Measurements from ENCODE around the gene CEP95. TPM values are rescaled to one million over a fixed set of nuclear protein-coding genes. Genes with fewer than 3 reads are reported as not detected.
A peak's percentile ranks its signal among the peaks of the same experiment; 100 is the strongest.

Gene CEP95
- total and polyA plus RNA-seq, 2 of the 13 experiments (the other 11 are each of a cell fraction or from before 2014, with no cell fraction given), result 65.9 to 68.8 TPM

DNA sequence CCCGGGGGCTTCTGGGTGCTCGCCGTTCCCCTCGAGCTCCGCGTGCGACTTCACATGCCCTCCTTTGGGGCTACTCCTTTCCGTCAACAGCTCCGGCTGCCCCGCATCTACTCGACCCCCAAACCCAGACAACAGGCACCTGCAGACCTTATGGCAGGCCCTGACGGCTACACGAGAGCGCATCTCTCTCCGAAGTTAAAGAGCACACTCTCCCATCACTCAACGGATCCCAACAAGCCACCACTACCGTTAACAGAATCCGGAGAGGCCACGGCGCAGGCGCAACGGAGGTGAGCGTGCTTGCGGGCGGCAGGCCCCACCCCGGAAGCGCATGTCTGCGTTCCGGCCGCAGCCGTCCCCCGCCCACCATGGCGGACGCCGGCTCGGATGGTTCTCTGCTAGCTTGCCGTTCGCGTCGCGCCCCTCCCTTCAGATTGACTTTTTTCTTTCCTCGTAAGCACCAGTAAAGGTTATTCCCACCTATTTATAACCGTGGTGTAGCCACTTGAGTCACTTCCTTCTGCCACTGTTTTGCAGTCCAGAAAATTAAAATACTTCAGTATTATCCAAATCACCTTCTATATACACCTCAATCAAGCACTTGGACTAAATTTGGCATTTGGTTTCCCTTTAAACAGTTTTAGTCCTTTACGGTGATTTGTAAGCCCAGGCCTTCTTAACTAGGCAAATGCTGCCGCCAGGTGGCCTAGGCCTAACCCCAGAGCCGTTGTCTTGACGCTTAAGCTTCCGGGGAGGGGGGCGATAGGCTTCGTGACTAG lies 9.8 kb upstream of the CEP95 start, which contains the start of gene POLG2 (continued):
- TF ChIP-seq, protein P1, sequence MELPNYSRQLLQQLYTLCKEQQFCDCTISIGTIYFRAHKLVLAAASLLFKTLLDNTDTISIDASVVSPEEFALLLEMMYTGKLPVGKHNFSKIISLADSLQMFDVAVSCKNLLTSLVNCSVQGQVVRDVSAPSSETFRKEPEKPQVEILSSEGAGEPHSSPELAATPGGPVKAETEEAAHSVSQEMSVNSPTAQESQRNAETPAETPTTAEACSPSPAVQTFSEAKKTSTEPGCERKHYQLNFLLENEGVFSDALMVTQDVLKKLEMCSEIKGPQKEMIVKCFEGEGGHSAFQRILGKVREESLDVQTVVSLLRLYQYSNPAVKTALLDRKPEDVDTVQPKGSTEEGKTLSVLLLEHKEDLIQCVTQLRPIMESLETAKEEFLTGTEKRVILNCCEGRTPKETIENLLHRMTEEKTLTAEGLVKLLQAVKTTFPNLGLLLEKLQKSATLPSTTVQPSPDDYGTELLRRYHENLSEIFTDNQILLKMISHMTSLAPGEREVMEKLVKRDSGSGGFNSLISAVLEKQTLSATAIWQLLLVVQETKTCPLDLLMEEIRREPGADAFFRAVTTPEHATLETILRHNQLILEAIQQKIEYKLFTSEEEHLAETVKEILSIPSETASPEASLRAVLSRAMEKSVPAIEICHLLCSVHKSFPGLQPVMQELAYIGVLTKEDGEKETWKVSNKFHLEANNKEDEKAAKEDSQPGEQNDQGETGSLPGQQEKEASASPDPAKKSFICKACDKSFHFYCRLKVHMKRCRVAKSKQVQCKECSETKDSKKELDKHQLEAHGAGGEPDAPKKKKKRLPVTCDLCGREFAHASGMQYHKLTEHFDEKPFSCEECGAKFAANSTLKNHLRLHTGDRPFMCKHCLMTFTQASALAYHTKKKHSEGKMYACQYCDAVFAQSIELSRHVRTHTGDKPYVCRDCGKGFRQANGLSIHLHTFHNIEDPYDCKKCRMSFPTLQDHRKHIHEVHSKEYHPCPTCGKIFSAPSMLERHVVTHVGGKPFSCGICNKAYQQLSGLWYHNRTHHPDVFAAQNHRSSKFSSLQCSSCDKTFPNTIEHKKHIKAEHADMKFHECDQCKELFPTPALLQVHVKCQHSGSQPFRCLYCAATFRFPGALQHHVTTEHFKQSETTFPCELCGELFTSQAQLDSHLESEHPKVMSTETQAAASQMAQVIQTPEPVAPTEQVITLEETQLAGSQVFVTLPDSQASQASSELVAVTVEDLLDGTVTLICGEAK (IDR thresholded peaks at IDR 0.05), result 0 out of 2 replicates have a peak, but pooled peaks have one; percentile 1
- TF ChIP-seq, protein P1 (CRISPR knock-in tag; IDR thresholded peaks at IDR 0.05), result peak; percentile 92
- TF ChIP-seq ZC3H4 (CRISPR knock-in tag; IDR thresholded peaks at IDR 0.05; ENCODE audit: borderline replicate concordance) (peak; percentile 50; the same call in 1 of the 2 replicates), NCOA5 (CRISPR knock-in tag; IDR thresholded peaks at IDR 0.05) (peak; percentile 62; the same call in 1 of the 2 replicates), ZNF451 (CRISPR knock-in tag; IDR thresholded peaks at IDR 0.05) (peak; percentile 80; the same call in 1 of the 2 replicates), ZNF550 (CRISPR knock-in tag; IDR thresholded peaks at IDR 0.05; ENCODE audit: borderline replicate concordance) (peak; percentile 72; the same call in 1 of the 2 replicates), TBP (CRISPR knock-in tag; IDR thresholded peaks at IDR 0.05) (no peak; the same call in 1 of the 2 replicates), ZEB1 (IDR thresholded peaks at IDR 0.05; ENCODE audit: insufficient replicate concordance, low read depth) (peak; percentile 21), ZNF749 (CRISPR knock-in tag; IDR thresholded peaks at IDR 0.05; ENCODE audit: borderline replicate concordance) (peak; percentile 91; the same call in 1 of the 2 replicates), ZNF282 (IDR thresholded peaks at IDR 0.05; ENCODE audit: partially characterized antibody) (no peak), JARID2 (CRISPR knock-in tag; IDR thresholded peaks at IDR 0.05; ENCODE audit: insufficient replicate concordance) (no peak), ZFP36L1 (CRISPR knock-in tag; IDR thresholded peaks at IDR 0.05) (peak; percentile 85; the same call in 1 of the 2 replicates), ZNF644 (CRISPR knock-in tag; IDR thresholded peaks at IDR 0.05; ENCODE audit: low read depth) (0 out of 2 replicates have a peak, but pooled peaks have one; percentile 30), THAP11 (CRISPR knock-in tag; IDR thresholded peaks at IDR 0.05) (peak; percentile 88)
- TF ChIP-seq, protein P2, sequence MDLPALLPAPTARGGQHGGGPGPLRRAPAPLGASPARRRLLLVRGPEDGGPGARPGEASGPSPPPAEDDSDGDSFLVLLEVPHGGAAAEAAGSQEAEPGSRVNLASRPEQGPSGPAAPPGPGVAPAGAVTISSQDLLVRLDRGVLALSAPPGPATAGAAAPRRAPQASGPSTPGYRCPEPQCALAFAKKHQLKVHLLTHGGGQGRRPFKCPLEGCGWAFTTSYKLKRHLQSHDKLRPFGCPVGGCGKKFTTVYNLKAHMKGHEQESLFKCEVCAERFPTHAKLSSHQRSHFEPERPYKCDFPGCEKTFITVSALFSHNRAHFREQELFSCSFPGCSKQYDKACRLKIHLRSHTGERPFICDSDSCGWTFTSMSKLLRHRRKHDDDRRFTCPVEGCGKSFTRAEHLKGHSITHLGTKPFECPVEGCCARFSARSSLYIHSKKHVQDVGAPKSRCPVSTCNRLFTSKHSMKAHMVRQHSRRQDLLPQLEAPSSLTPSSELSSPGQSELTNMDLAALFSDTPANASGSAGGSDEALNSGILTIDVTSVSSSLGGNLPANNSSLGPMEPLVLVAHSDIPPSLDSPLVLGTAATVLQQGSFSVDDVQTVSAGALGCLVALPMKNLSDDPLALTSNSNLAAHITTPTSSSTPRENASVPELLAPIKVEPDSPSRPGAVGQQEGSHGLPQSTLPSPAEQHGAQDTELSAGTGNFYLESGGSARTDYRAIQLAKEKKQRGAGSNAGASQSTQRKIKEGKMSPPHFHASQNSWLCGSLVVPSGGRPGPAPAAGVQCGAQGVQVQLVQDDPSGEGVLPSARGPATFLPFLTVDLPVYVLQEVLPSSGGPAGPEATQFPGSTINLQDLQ (CRISPR knock-in tag; IDR thresholded peaks at IDR 0.05), result peak; percentile 83; the same call in 1 of the 2 replicates
- TF ChIP-seq, protein P3, sequence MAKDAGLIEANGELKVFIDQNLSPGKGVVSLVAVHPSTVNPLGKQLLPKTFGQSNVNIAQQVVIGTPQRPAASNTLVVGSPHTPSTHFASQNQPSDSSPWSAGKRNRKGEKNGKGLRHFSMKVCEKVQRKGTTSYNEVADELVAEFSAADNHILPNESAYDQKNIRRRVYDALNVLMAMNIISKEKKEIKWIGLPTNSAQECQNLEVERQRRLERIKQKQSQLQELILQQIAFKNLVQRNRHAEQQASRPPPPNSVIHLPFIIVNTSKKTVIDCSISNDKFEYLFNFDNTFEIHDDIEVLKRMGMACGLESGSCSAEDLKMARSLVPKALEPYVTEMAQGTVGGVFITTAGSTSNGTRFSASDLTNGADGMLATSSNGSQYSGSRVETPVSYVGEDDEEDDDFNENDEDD (CRISPR knock-in tag; IDR thresholded peaks at IDR 0.05; ENCODE audit: borderline replicate concordance), result 0 out of 2 replicates have a peak, but pooled peaks have one; percentile 7

Data from HepG2 (cell line).